Osteoblast (primary cell): ENCODE measurements around the gene GM2A. TPM values are rescaled to one million over a fixed set of nuclear protein-coding genes. Genes with fewer than 3 reads are reported as not detected.

Experiments used
- DNase-seq: peaks from one replicate; pipeline ENCODE4 v3.0.0; 2011; ENCODE audit warnings: low spot score, mixed read lengths; ENCODE audit not compliant: insufficient read length; ENCODE audit errors: missing footprints
- H2AFZ ChIP-seq: 2 replicates; pipeline ENCODE4 v1.6.0; 2011; ENCODE audit warnings: mild to moderate bottlenecking, low read length
- H3K27ac ChIP-seq: 2 replicates; pipeline ENCODE4 v1.5.1; 2011; ENCODE audit warnings: mild to moderate bottlenecking, low read depth, low read length, moderate library complexity
- H3K27me3 ChIP-seq: 2 replicates; pipeline ENCODE4 v1.6.0; 2012; ENCODE audit warnings: mild to moderate bottlenecking, control low read depth, inconsistent platforms, low read length, moderate library complexity; ENCODE audit not compliant: insufficient read depth
- H3K36me3 ChIP-seq: 2 replicates; pipeline ENCODE4 v1.5.1; 2011; ENCODE audit warnings: mild to moderate bottlenecking, low read length, control low read depth, moderate library complexity; ENCODE audit not compliant: insufficient read depth
- H3K4me1 ChIP-seq: 2 replicates; pipeline ENCODE4 v1.5.1; 2011; ENCODE audit warnings: mild to moderate bottlenecking, low read length, control low read depth, moderate library complexity; ENCODE audit not compliant: insufficient read depth
- H3K4me2 ChIP-seq: 2 replicates; pipeline ENCODE4 v1.6.0; 2011; ENCODE audit warnings: mild to moderate bottlenecking, low read length; ENCODE audit not compliant: insufficient read depth
- H3K4me3 ChIP-seq: fragments of 200-600 bp; sonication (generic); 3 replicates; pipeline ENCODE4 v1.5.1; 2012; ENCODE audit warnings: mild to moderate bottlenecking, low read length, inconsistent platforms; ENCODE audit not compliant: insufficient read depth
- H3K79me2 ChIP-seq: 2 replicates; pipeline ENCODE4 v1.6.0; 2012; ENCODE audit warnings: mild to moderate bottlenecking, low read length, control low read depth, inconsistent platforms; ENCODE audit not compliant: insufficient read depth
- H3K9me3 ChIP-seq: 2 replicates; pipeline ENCODE4 v1.5.1; 2011; ENCODE audit warnings: low read depth, low read length, control low read depth
- H4K20me1 ChIP-seq: 2 replicates; pipeline ENCODE4 v1.6.0; 2012; ENCODE audit warnings: mild to moderate bottlenecking, low read length, control low read depth; ENCODE audit not compliant: insufficient read depth
- CTCF ChIP-seq: IDR thresholded peaks from 2 replicates; pipeline ENCODE4 v1.5.1; 2011; ENCODE audit warnings: mild to moderate bottlenecking, low read depth, low read length, moderate library complexity; ENCODE audit errors: extremely low read depth
- total RNA-seq: library from RNA; depleted of rRNA; stranded (reverse); fragments of >200 nt; gene quantifications from 2 replicates; pipeline ENCODE4 v1.2.3, GENCODE V29; 2012

GM2A gene
- total RNA-seq, 1 donor: 35.5 TPM

- H3K36me3 ChIP-seq: no peaks in the 10 kb centered on the region
- peaks cover 11% of the 10 kb centered on the region for H3K27me3 ChIP-seq
- no peak overlapping the region for H3K4me2 ChIP-seq
- TF ChIP-seq CTCF: no peak
- no peaks in the 10 kb centered on the region for H3K9me3 ChIP-seq
- H4K20me1 ChIP-seq: no peaks in the 10 kb centered on the region
- no peak overlapping the region for H2AFZ ChIP-seq
- H3K4me3 ChIP-seq: no peak overlapping the region
- H3K79me2 ChIP-seq: no peaks in the 10 kb centered on the region
- no peak for DNase-seq
- H3K27ac ChIP-seq: no peak overlapping the region
- no peaks in the 10 kb centered on the region for H3K4me1 ChIP-seq
Measured at GRCh38 chr5:151245680-151246219, 7.2 kb upstream of the GM2A start.

DNA sequence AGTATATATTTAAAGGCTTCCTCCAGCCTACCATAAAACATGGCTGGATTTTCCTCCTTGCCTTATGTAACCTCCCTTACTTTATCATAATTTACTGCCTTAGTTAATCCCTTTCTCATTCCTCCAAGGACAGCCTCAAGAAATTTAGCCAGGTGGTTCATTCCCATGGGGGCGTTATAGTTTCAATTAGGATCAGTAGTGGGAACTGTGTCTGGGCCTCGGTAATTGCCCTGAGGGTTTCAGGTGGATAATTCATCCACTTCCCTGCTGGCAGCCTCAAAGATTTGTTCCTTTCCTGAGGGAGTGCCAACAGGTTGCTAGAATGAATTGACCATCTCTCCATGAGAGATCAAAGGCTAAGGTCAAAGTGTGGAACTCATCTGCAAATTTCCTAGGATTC, 4.3 kb upstream of the GM2A start:
- H3K79me2 ChIP-seq: peaks cover 3% of the 10 kb centered on the region
- no peak overlapping the region for H2AFZ ChIP-seq
- H3K27me3 ChIP-seq: peaks cover 11% of the 10 kb centered on the region
- H3K4me3 ChIP-seq: no peak overlapping the region
- no peak overlapping the region for H3K4me2 ChIP-seq
- no peak for TF ChIP-seq CTCF
- H3K9me3 ChIP-seq: no peaks in the 10 kb centered on the region
- peaks cover 8% of the 10 kb centered on the region for H3K4me1 ChIP-seq
- no peak overlapping the region for H3K27ac ChIP-seq
- DNase-seq: no peak
- no peaks in the 10 kb centered on the region for H3K36me3 ChIP-seq
- H4K20me1 ChIP-seq: no peaks in the 10 kb centered on the region

- H4K20me1 ChIP-seq: no peaks in the 10 kb centered on the region
- TF ChIP-seq CTCF: no peak
- peaks cover 10% of the 10 kb centered on the region for H3K79me2 ChIP-seq
- no peaks in the 10 kb centered on the region for H3K36me3 ChIP-seq
- peaks cover 11% of the 10 kb centered on the region for H3K27me3 ChIP-seq
- H3K4me1 ChIP-seq: peaks cover 14% of the 10 kb centered on the region
- no peak overlapping the region for H3K4me2 ChIP-seq
- no peak overlapping the region for H3K4me3 ChIP-seq
- H3K9me3 ChIP-seq: no peaks in the 10 kb centered on the region
- H2AFZ ChIP-seq: no peak overlapping the region
- DNase-seq: no peak
- H3K27ac ChIP-seq: no peak overlapping the region
Measured at GRCh38 chr5:151249281-151249680, 3.7 kb upstream of the GM2A start.

GRCh38 chr5:151250346-151251000, 2.5 kb upstream of the GM2A start:
- Histone ChIP-seq H2AFZ (no peak overlapping the region), H3K4me2 (no peak overlapping the region), H3K4me1 (peaks cover 15% of the 10 kb centered on the region), H3K36me3 (no peaks in the 10 kb centered on the region), H3K27me3 (peaks cover 11% of the 10 kb centered on the region), H3K27ac (no peak overlapping the region), H4K20me1 (no peaks in the 10 kb centered on the region), H3K79me2 (peaks cover 22% of the 10 kb centered on the region), H3K9me3 (no peaks in the 10 kb centered on the region), H3K4me3 (no peak overlapping the region)
- TF ChIP-seq CTCF: no peak
- peak; percentile 42 for DNase-seq
